ENCODE data around the gene C1orf198.

DNA sequence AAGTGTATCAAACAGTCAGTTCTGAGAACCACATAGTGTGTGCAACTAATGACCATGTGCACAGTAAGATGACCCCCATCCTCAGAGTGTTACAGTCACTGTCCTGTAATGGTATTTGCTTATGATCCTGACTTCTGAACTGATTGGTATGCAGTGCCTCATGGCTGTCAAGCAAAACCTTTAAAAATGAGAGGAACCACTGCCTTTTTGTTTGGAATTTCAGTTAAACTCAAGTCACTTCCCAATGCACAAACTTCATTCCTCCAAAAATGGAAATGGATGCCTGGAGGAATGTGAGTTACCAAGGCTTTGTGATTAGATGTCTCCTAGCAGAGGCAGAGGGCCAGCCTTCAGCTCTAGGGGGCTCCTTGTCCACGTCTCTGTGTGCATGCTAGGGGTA lies 10.5 kb downstream of the C1orf198 start:
- TF ChIP-seq POLR2A (IDR thresholded peaks at IDR 0.05; ENCODE audit: low read depth), result no peak
- TF ChIP-seq, protein P1, sequence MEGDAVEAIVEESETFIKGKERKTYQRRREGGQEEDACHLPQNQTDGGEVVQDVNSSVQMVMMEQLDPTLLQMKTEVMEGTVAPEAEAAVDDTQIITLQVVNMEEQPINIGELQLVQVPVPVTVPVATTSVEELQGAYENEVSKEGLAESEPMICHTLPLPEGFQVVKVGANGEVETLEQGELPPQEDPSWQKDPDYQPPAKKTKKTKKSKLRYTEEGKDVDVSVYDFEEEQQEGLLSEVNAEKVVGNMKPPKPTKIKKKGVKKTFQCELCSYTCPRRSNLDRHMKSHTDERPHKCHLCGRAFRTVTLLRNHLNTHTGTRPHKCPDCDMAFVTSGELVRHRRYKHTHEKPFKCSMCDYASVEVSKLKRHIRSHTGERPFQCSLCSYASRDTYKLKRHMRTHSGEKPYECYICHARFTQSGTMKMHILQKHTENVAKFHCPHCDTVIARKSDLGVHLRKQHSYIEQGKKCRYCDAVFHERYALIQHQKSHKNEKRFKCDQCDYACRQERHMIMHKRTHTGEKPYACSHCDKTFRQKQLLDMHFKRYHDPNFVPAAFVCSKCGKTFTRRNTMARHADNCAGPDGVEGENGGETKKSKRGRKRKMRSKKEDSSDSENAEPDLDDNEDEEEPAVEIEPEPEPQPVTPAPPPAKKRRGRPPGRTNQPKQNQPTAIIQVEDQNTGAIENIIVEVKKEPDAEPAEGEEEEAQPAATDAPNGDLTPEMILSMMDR (IDR thresholded peaks at IDR 0.05), result no peak
- TF ChIP-seq EP300 (IDR thresholded peaks at IDR 0.05), result no peak
